GM19351 (cell line): Measurements from ENCODE around the gene AQP1.

Source experiments
- ATAC-seq: cut with Tn5 transposase; IDR thresholded peaks from one replicate; pipeline ENCODE4 v1.9.1; 2021; ENCODE audit warnings: mild to moderate bottlenecking, moderate library complexity; ENCODE audit not compliant: unreplicated experiment

The AQP1 gene

DNA sequence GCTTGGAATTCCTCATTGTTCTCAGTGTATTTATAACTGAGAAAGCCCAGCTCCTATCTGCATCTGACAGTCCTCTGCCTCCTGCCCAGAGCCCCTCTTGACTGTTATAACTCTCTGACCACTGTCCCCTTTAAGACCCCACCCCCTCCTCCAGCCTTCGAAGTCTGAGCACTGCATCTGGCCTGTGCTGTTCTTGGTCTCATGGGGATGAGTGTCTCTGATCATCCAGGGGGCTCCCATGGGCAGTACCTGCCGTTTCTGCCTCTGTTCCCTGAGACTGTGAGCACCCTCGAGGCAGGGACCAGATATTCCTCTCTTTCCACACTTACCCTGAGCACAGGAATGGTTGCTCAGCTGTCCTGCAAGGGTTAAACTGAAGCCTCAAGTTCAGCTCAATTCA, 59.8 kb downstream of the AQP1 start:
- ATAC-seq = no peak

DNA sequence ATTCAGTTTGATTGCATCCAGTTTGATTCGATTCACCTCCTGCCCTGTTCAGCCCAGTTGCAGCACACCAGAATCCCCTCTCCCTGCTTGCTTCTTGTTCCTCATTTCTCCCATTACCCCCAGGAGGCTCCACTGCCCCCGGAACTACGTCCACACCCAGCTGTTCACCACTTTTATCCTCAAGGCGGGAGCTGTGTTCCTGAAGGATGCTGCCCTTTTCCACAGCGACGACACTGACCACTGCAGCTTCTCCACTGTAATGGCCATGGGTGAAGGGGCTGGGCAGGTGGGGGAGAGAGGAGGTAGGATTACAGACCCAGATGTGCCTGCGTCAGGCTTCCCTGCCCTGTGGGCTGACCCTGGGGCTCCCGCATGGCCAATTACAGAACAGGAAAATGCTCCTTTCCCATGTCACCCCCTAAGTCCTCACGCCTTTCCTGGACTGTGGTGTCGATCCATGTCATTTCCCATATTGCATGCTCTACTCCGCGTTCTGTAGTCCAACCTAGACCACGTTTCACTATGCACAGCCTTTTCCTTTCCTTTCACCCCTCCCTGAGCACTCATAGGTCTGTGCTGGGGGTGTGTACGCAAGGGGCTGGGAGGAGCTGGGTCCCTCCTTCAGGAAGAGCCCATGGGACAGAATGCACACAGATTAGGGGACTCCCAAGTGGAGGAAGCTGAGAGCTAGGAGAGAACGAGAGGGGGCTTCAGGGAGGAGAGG, 60.3 kb downstream of the AQP1 start:
- no peak for ATAC-seq

DNA sequence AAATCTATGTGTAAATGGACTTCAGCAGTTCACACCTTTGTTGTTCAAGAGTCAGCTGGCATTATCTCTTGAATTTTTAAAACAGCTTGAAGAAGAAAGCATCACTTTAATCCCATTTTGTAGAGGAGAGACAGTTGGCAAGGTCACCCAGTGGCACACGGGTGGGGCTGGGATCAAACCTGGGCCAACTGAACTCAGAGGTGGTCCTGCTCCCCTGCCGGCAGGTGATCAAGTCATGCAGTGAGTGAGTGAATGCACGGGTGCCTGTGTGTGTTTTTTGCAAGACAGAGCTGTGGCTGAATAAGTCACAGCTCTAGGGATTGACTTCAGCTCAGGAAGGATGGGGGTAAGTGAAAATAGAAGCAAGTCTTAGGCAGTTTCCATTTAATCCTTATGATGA, 61.6 kb downstream of the AQP1 start:
- no peak for ATAC-seq

DNA sequence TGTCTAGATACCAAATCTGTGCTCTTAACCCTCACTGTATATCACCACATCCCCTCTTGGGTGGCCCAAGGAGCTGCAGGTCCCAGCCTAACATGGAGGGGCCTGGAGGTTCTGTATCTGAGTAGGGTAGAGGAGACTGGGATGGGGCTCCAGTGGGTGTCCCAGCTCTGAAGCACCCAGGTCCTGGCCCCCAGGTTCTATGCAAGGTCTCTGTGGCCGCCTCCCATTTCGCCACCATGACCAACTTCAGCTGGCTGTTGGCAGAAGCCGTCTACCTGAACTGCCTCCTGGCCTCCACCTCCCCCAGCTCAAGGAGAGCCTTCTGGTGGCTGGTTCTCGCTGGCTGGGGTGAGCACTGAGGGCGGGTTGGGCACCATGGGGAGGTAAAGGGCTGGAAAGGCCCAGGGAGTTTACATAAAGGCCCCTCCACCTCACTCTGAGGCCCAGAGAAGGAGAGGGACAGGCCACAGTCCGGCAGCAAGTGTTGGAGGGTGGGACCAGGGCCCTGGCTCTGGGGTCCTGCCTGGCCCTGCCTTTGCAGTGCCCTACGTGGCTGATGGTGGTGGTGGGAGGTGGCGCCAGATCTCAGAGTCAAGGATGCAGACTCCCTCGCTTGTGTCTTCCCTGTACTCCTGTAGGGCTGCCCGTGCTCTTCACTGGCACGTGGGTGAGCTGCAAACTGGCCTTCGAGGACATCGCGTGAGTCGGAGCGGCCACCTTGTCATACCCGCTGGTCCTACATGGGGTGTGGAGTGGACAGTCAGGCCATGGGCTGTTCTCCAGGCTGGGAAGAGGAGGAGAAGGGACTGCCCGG, 62.3 kb downstream of the AQP1 start:
- no peak for ATAC-seq

DNA sequence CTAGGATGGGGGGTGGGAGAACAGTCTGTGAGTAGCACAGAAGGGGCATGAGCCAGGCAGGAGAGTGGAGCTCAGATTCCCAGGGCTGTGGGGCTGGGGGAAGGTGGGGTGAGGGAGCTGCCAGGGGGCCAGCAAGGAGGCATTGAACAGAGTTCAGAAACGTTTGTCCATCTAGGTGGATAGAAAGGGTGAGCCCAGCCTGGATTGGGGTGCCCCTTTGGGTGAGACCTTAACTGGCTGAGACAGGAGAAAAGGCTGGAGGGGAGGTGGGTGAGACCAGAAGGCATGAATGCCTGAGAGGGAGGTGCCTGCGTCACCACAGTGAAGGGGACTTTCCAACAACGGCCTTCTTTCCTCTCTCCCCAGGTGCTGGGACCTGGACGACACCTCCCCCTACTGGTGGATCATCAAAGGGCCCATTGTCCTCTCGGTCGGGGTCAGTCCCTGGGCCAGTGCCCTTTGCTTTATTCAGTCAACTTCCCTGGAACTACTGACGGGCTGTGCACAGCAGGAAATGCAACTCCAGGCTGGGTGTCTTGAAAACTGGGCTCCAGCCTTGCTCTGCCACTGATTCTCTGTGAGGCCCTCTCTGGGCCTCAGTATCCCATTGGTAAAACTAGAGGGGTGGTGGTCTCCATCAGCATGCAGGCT, 63.1 kb downstream of the AQP1 start:
- ATAC-seq = peak; percentile 94
